Heart left ventricle (tissue), 16 donors: Measurements from ENCODE around the gene ASCC3. TPM values are rescaled to one million over a fixed set of nuclear protein-coding genes. Genes with fewer than 3 reads are reported as not detected.
A peak's percentile ranks its signal among the peaks of the same experiment; 100 is the strongest.

Experiments used
- ATAC-seq, 4 donors: fragments of 200-7000 bp; cut with Tn5 transposase; one replicate each; pipeline ENCODE4 v1.9.1; 2020 to 2022; ENCODE audit warnings: moderate library complexity in 4 of 4, mild to moderate bottlenecking in 3 of 4, moderate number of reproducible peaks in 1 of 4
- DNase-seq, 5 donors: peaks; one replicate each; pipeline ENCODE4 v3.0.0-alpha.2; 2020
- H3K27ac ChIP-seq, 12 donors: fragments of 200-600 bp; sonication (generic) in 4 of 12; one replicate each; pipeline versions ENCODE4 v1.5.0 to v1.8.0; 2016 to 2022; ENCODE audit warnings: mild to moderate bottlenecking in 2 of 12
- H3K27me3 ChIP-seq, 9 donors: fragments of 200-600 bp; sonication (generic) in 2 of 9; one replicate each; pipeline versions ENCODE4 v1.5.1 to v1.8.0; 2016 to 2022; ENCODE audit warnings: mild to moderate bottlenecking in 3 of 9
- H3K36me3 ChIP-seq, 9 donors: fragments of 200-600 bp; sonication (generic) in 2 of 9; one replicate each; pipeline versions ENCODE4 v1.5.0 to v1.8.0; 2018 to 2022; ENCODE audit warnings: mild to moderate bottlenecking in 2 of 9
- H3K4me1 ChIP-seq, 12 donors: fragments of 200-600 bp; sonication (generic) in 4 of 12; one replicate each; pipeline versions ENCODE4 v1.5.0 to v1.8.0; 2016 to 2022; ENCODE audit warnings: mild to moderate bottlenecking in 3 of 12
- H3K4me3 ChIP-seq, 12 donors: fragments of 200-600 bp; sonication (generic) in 4 of 12; one replicate each; pipeline versions ENCODE4 v1.5.0 to v1.8.0; 2017 to 2022; ENCODE audit warnings: mild to moderate bottlenecking in 9 of 12, moderate library complexity in 4 of 12
- H3K9me3 ChIP-seq, 12 donors: fragments of 200-600 bp; sonication (generic) in 4 of 12; one replicate each; pipeline versions ENCODE4 v1.5.0 to v1.8.0; 2016 to 2022; ENCODE audit warnings: mild to moderate bottlenecking in 1 of 12
- POLR2A ChIP-seq, 2 donors: fragments of 450-650 bp; IDR thresholded peaks; one replicate each; pipeline ENCODE4 v1.6.1; 2017; ENCODE audit warnings: antibody characterized with exemption in 2 of 2, mild to moderate bottlenecking in 2 of 2, moderate library complexity in 2 of 2
- WGBS, 4 donors: extraction: QIAGEN DNeasy Blood & Tissue Kit in 2 of 4; methylation state at CpG; one replicate each; pipeline versions ENCODE4 v1.1.5 to v1.1.7; 2013 to 2018; 5-methylcytosine and 5-hydroxymethylcytosine counted together
- intact Hi-C, 10 donors: fragments of 100-400 bp; cut with DNase I; formaldehyde crosslinking; loops; one replicate each; pipeline versions ENCODE4 v1.11.1 to v1.14.2; 2022
- polyA plus RNA-seq, 2 donors: library from polyadenylated mRNA; stranded (reverse); fragments of 200-250 nt; gene quantifications; one replicate each; pipeline ENCODE4 v1.2.3, GENCODE V29; 2013
- total RNA-seq, 9 donors: library from RNA; depleted of rRNA in 2 of 9; stranded (reverse); fragments of >200 nt in 2 of 9; fragmentation: NEBNext Ultra II Directional in 3 of 9; extraction: Animal tissue kit (Norgen Biotek cat#: 25700) in 3 of 9; gene quantifications; one replicate each; pipeline versions ENCODE4 v1.1.0 to v1.2.4, GENCODE V29; 2016 to 2023
- TF ChIP-seq, protein P1 (sequence below), 12 donors: fragments of 200-600 bp; sonication (generic) in 4 of 12; IDR thresholded peaks; one replicate each; pipeline versions ENCODE4 v1.5.0 to v1.8.0; 2018 to 2022; ENCODE audit warnings: antibody characterized with exemption in 12 of 12, mild to moderate bottlenecking in 5 of 12
- donor health status: ischemic (EF 13 %, LVEDD 7.1; RV severe dilation, severe dysfunction).
- donor health status: healthy with polysubstance abuse.
- donor health status: DM: no; HTN: yes; CAD: no.
- donor health status: DM: no; HTN: no; CAD: no.
- donor health status: ischemic (EF 25% LVEDD 6.9; RV normal size, moderate dysfunction).
- donor health status: ischemic (EF 25% LVEDD 5.7; RV mildly dilated, moderate dysfunction).
- donor health status: healthy.
- donor health status: DM: yes; HTN: yes; CAD: no.
- donor health status: ischemic (EF 35%, LVEDD 5.7; RV mildly dilated, moderate dysfunction).
- donor health status: nonischemic (EF 11% LVEDD 7.7; RV severe dilation, severe dysfunction).
- donor health status: DM: yes; HTN: yes; CAD: no.
- donor health status: PGD.
- donor health status: ischemic (EF 29% LVEDD 5.4; RV normal size, mild dysfunction).
- donor health status: nonischemic (EF 23%, LVEDD 6.1; RV moderate dilation, normal function).

ASCC3 gene
- total and polyA plus RNA-seq, 11 donors, result 3.4 to 29.2 (median 15.0) TPM

DNA sequence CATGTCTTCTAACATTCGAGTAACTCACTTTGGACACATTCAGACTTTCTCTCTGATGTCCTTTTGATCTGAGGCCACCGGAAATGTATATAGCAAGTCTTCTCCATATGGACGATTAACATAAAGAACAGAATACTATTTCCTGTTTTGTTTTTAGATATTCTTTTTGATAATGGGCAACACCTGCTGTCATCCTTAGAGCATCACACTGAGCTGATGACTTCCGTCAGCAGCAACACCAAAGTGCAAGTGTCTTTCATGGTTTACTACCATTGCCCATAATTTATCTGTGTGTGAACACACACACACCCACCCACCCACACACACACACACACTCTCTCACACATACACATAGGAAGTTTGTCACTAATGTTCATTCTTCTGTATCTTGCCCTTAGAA lies 303.7 kb downstream of the ASCC3 start:
- Histone ChIP-seq H3K4me1 (no peaks in the 10 kb centered on the region), H3K27ac (no peak overlapping the region), H3K4me3 (no peak overlapping the region), H3K9me3 (peaks cover 0 to 13% (median 0%) of the 10 kb centered on the region in 12 donors), H3K36me3 (peaks cover 0 to under 1% (median 0%) of the 10 kb centered on the region in 9 donors), H3K27me3 (no peaks in the 10 kb centered on the region)
- DNase-seq (no peak), ATAC-seq (no peak)
- 85 to 93% (median 86%) methylated on average over 4 of the region's 4 CpGs for WGBS, 4 donors
- intact Hi-C loops, result no loop called here
- TF ChIP-seq POLR2A (IDR thresholded peaks at IDR 0.05), result no peak
- TF ChIP-seq, protein P1, sequence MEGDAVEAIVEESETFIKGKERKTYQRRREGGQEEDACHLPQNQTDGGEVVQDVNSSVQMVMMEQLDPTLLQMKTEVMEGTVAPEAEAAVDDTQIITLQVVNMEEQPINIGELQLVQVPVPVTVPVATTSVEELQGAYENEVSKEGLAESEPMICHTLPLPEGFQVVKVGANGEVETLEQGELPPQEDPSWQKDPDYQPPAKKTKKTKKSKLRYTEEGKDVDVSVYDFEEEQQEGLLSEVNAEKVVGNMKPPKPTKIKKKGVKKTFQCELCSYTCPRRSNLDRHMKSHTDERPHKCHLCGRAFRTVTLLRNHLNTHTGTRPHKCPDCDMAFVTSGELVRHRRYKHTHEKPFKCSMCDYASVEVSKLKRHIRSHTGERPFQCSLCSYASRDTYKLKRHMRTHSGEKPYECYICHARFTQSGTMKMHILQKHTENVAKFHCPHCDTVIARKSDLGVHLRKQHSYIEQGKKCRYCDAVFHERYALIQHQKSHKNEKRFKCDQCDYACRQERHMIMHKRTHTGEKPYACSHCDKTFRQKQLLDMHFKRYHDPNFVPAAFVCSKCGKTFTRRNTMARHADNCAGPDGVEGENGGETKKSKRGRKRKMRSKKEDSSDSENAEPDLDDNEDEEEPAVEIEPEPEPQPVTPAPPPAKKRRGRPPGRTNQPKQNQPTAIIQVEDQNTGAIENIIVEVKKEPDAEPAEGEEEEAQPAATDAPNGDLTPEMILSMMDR (IDR thresholded peaks at IDR 0.05), result no peak

DNA sequence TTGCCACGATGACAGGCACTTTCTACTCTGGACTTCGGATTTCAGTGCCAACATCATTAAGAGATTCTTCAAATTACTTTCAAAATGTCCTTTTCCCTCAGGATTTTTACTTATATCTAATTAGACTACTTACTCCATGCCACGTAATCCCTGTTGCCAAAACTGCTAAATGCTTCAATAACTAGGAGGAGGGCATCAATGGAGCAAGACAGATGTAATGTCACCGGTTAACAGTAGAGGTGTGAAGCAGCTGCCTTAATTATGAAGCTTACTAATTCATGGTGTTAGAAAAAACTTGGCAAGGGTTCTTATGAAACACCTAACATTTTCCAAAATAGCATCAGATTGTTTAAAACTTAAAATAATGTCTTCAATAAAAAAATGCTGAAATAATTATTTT lies 305.2 kb downstream of the ASCC3 start:
- H3K27me3 ChIP-seq, result no peaks in the 10 kb centered on the region
- H3K27ac ChIP-seq, result no peak overlapping the region
- ATAC-seq, result no peak
- peaks cover 0 to 13% (median 0%) of the 10 kb centered on the region in 12 donors for H3K9me3 ChIP-seq
- TF ChIP-seq POLR2A (IDR thresholded peaks at IDR 0.05), result no peak
- TF ChIP-seq, protein P1 (IDR thresholded peaks at IDR 0.05), result no peak
- DNase-seq, result no peak
- WGBS, 4 donors, result 87 to 91% (median 90%) methylated on average over 4 of the region's 4 CpGs
- H3K4me1 ChIP-seq, result no peaks in the 10 kb centered on the region
- H3K4me3 ChIP-seq, result no peak overlapping the region
- H3K36me3 ChIP-seq, result peaks cover 0 to 14% (median 4%) of the 10 kb centered on the region in 9 donors
- intact Hi-C loops, result no loop called here

DNA sequence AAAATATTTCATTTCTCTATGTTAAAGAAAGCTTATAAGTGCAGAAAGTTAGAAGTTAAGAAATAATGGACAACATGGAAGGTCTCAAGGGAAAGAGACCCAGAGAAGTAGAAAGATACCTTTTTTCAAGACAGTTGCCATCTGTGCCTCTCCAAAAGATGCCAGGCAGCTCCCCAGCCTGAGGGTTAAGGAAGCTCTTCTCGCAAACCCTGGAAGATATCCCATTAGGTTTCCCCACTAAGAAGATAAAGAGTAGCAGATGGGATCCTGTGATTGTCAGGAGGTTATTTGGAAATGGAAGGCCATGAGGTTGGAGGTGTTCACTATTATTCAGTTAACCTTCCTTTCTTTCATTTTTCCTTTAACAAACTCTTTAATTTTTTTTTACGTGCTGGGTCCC lies 306.3 kb downstream of the ASCC3 start:
- no peak for TF ChIP-seq POLR2A (IDR thresholded peaks at IDR 0.05)
- TF ChIP-seq, protein P1 (IDR thresholded peaks at IDR 0.05), result no peak
- intact Hi-C loops, result no loop called here
- peaks cover 0 to 7% (median 0%) of the 10 kb centered on the region in 12 donors for H3K9me3 ChIP-seq
- WGBS, 4 donors, result 90 to 96% (median 92%) methylated on average over 2 of the region's 2 CpGs
- H3K4me3 ChIP-seq, result no peak overlapping the region
- DNase-seq, result no peak
- H3K27me3 ChIP-seq, result no peaks in the 10 kb centered on the region
- peaks cover 0 to 14% (median 4%) of the 10 kb centered on the region in 9 donors for H3K36me3 ChIP-seq
- ATAC-seq, result no peak
- H3K4me1 ChIP-seq, result no peaks in the 10 kb centered on the region
- H3K27ac ChIP-seq, result no peak overlapping the region

DNA sequence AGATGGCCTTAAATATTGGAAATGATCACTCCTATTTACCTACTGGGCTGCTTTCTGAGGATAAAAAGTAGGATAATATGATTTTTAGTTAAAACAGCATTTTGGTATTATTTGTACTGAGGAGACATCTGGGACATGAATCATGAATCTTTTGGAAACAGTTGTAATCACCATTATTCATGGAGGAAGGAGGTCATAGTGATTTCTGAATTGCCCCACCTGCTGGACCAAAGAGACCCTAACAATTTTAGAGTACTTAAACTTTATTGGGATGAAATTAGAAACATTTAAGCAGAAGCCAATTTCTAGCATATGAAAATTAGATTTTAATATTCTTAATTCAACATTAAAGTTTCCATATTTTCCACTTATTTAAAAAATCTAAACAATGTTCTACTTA lies 308.0 kb downstream of the ASCC3 start:
- H3K4me3 ChIP-seq, result no peak overlapping the region
- peaks cover 0 to 14% (median 4%) of the 10 kb centered on the region in 9 donors for H3K36me3 ChIP-seq
- H3K4me1 ChIP-seq, result no peaks in the 10 kb centered on the region
- ATAC-seq (no peak), DNase-seq (no peak)
- no peak for TF ChIP-seq POLR2A (IDR thresholded peaks at IDR 0.05)
- TF ChIP-seq, protein P1 (IDR thresholded peaks at IDR 0.05), result peak in 3 of 12 donors; percentile 13 to 16 (median 15)
- H3K27ac ChIP-seq, result no peak overlapping the region
- intact Hi-C loops, result no loop called here
- peaks cover 0 to 10% (median 0%) of the 10 kb centered on the region in 12 donors for H3K9me3 ChIP-seq
- H3K27me3 ChIP-seq, result no peaks in the 10 kb centered on the region
